HG03378 (cell line): Measurements from ENCODE around the gene SNRNP48.

Experiments
- ATAC-seq: cut with Tn5 transposase; IDR thresholded peaks from one replicate; pipeline ENCODE4 v1.9.1; 2021; ENCODE audit warnings: mild to moderate bottlenecking, moderate library complexity; ENCODE audit not compliant: unreplicated experiment

SNRNP48 gene

GRCh38 chr6:7589949-7590917, at the start of gene SNRNP48:
Gene SNRNP48, plus strand, starts transcription at chr6:7590198. Its CDS starts 60 bp downstream, at chr6:7590258.
- peak; percentile 98 for ATAC-seq

GRCh38 chr6:7540595-7540994, 49.4 kb upstream of the SNRNP48 start:
- ATAC-seq: no peak

- ATAC-seq: no peak
Measured at GRCh38 chr6:7541175-7542064, 48.6 kb upstream of the SNRNP48 start, which contains the start of gene DSP. Gene DSP, plus strand, starts transcription at chr6:7541671. Its CDS starts 245 bp downstream, at chr6:7541916.

GRCh38 chr6:7542065-7542873, 47.7 kb upstream of the SNRNP48 start:
- ATAC-seq: no peak

- ATAC-seq: no peak
Measured at GRCh38 chr6:7542874-7543624, 46.9 kb upstream of the SNRNP48 start.

GRCh38 chr6:7543789-7544424, 46.1 kb upstream of the SNRNP48 start:
- no peak for ATAC-seq

- no peak for ATAC-seq
Measured at GRCh38 chr6:7544597-7544996, 45.4 kb upstream of the SNRNP48 start.

GRCh38 chr6:7545316-7546019, 44.5 kb upstream of the SNRNP48 start:
- ATAC-seq: no peak

- ATAC-seq: no peak
Measured at GRCh38 chr6:7546020-7546369, 44.0 kb upstream of the SNRNP48 start.

GRCh38 chr6:7546383-7546782, 43.6 kb upstream of the SNRNP48 start:
- ATAC-seq: no peak

- ATAC-seq: no peak
Measured at GRCh38 chr6:7546896-7547295, 43.1 kb upstream of the SNRNP48 start.

GRCh38 chr6:7547315-7547714, 42.7 kb upstream of the SNRNP48 start:
- no peak for ATAC-seq

- ATAC-seq: no peak
Measured at GRCh38 chr6:7550433-7550801, 39.6 kb upstream of the SNRNP48 start.

GRCh38 chr6:7554533-7555275, 35.3 kb upstream of the SNRNP48 start:
- ATAC-seq: no peak

GRCh38 chr6:7555671-7556070, 34.3 kb upstream of the SNRNP48 start:
- no peak for ATAC-seq

- ATAC-seq: no peak
Measured at GRCh38 chr6:7556394-7557106, 33.4 kb upstream of the SNRNP48 start.

- ATAC-seq: no peak
Measured at GRCh38 chr6:7557652-7558051, 32.3 kb upstream of the SNRNP48 start.

GRCh38 chr6:7558781-7559180, 31.2 kb upstream of the SNRNP48 start:
- no peak for ATAC-seq
